Fibroblast of lung (primary cell): ENCODE data around the gene TMSB4X. TPM values are rescaled to one million over a fixed set of nuclear protein-coding genes. Genes with fewer than 3 reads are reported as not detected.
"Not testable (repeated sequence)": the region's sequence is repeated elsewhere in the genome, so short reads cannot be mapped to it uniquely, and the experiment has no call there.

ENCODE experiments used
- DNase-seq, 2 donors: peaks; one replicate each; pipeline versions ENCODE4 v3.0.0 to v3.0.0-alpha.2; 2010; ENCODE audit warnings: low read depth in 2 of 2
- H2AFZ ChIP-seq: 2 replicates; pipeline ENCODE4 v1.5.1; 2012; ENCODE audit warnings: low read length, control low read depth, inconsistent platforms
- H3K27ac ChIP-seq: 2 replicates; pipeline ENCODE4 v1.5.1; 2011; ENCODE audit warnings: low read length, control low read depth; ENCODE audit not compliant: insufficient read depth
- H3K27me3 ChIP-seq: 2 replicates; pipeline ENCODE4 v1.5.1; 2011; ENCODE audit warnings: mild to moderate bottlenecking, low read length; ENCODE audit not compliant: control insufficient read depth, insufficient read depth
- H3K36me3 ChIP-seq: 2 replicates; pipeline ENCODE4 v1.5.1; 2011; ENCODE audit warnings: low read length; ENCODE audit not compliant: control insufficient read depth, insufficient read depth
- H3K4me1 ChIP-seq: 2 replicates; pipeline ENCODE4 v1.5.1; 2011; ENCODE audit warnings: low read length; ENCODE audit not compliant: control insufficient read depth, insufficient read depth; ENCODE audit errors: extremely low read depth
- H3K4me2 ChIP-seq: 2 replicates; pipeline ENCODE4 v1.5.1; 2011; ENCODE audit warnings: low read length, control low read depth; ENCODE audit not compliant: insufficient read depth; ENCODE audit errors: extremely low read depth
- H3K4me3 ChIP-seq, 4 experiments: fragments of 200-600 bp in 1 of 4; sonication (generic) in 1 of 4; replicated peaks in 1 of 4; 2 replicates each; pipeline ENCODE4 v1.5.1; 2011 to 2016; ENCODE audit warnings: low read length in 4 of 4, low read depth in 3 of 4, mild to moderate bottlenecking in 3 of 4, control low read depth in 2 of 4, inconsistent platforms in 1 of 4, mixed read lengths in 1 of 4; ENCODE audit not compliant: insufficient read depth in 1 of 4; ENCODE audit errors: control extremely low read depth in 1 of 4
- H3K79me2 ChIP-seq: 2 replicates; pipeline ENCODE4 v1.5.1; 2012; ENCODE audit warnings: mild to moderate bottlenecking, low read length, inconsistent platforms; ENCODE audit not compliant: control insufficient read depth, insufficient read depth
- H3K9ac ChIP-seq: 2 replicates; pipeline ENCODE4 v1.5.1; 2011; ENCODE audit warnings: mild to moderate bottlenecking, low read length, control low read depth; ENCODE audit not compliant: insufficient read depth
- H3K9me3 ChIP-seq: 2 replicates; pipeline ENCODE4 v1.5.1; 2012; ENCODE audit warnings: low read depth, low read length; ENCODE audit not compliant: control insufficient read depth, insufficient read depth
- H4K20me1 ChIP-seq: 2 replicates; pipeline ENCODE4 v1.5.1; 2011; ENCODE audit warnings: low read length; ENCODE audit not compliant: control insufficient read depth, insufficient read depth; ENCODE audit errors: extremely low read depth
- CTCF ChIP-seq, 2 donors: IDR thresholded peaks in 1 of 2; conservative IDR thresholded peaks in 1 of 2; 1 replicate in 1 of 2; 2 replicates in 1 of 2; pipeline ENCODE4 v1.5.1; 2011 to 2012; ENCODE audit warnings: low read length in 2 of 2, control low read depth in 1 of 2, inconsistent platforms in 1 of 2, low read depth in 1 of 2, mild to moderate bottlenecking in 1 of 2
- EZH2 ChIP-seq: IDR thresholded peaks from 2 replicates; pipeline ENCODE4 v1.5.1; 2012; ENCODE audit warnings: low read length, control low read depth, mild to moderate bottlenecking; ENCODE audit errors: missing control alignments
- polyA plus RNA-seq, 2 donors: library from polyadenylated mRNA; depleted of rRNA in 1 of 2; stranded (reverse) in 1 of 2; unstranded in 1 of 2; fragments of >200 nt; gene quantifications; 2 replicates each; pipeline ENCODE4 v1.2.1, GENCODE V29; 2011 to 2012; ENCODE audit warnings: missing spikeins in 1 of 2
- total RNA-seq: library from RNA; depleted of rRNA; stranded (reverse); fragments of >200 nt; gene quantifications from 2 replicates; pipeline ENCODE4 v1.2.1, GENCODE V29; 2014

Gene TMSB4X
- total and polyA plus RNA-seq, 2 donors (not counting 1 experiment from before 2014, with no cell fraction given): 14,631 to 17,013 TPM

GRCh38 chrX:13014111-13015096 lies 39.5 kb downstream of the TMSB4X start:
- Histone ChIP-seq H3K9ac (no peak overlapping the region), H3K9me3 (no peaks in the 10 kb centered on the region)

GRCh38 chrX:13015536-13016236 lies 40.8 kb downstream of the TMSB4X start:
- H3K27ac ChIP-seq: no peak overlapping the region
- H3K9me3 ChIP-seq: no peaks in the 10 kb centered on the region
- H3K9ac ChIP-seq: no peak overlapping the region
- peak in 1 of 2 donors; percentile 23 for DNase-seq
- no peaks in the 10 kb centered on the region for H3K36me3 ChIP-seq
- H3K27me3 ChIP-seq: no peaks in the 10 kb centered on the region
- H3K79me2 ChIP-seq: no peaks in the 10 kb centered on the region
- H3K4me2 ChIP-seq: no peak overlapping the region
- H3K4me1 ChIP-seq: no peaks in the 10 kb centered on the region
- no peak for TF ChIP-seq CTCF (conservative IDR thresholded peaks at IDR 0.05 in 1 of 2, IDR thresholded peaks at IDR 0.05 in 1 of 2; ENCODE audit: low read depth in 1 of 2, low read length in 2 of 2)
- TF ChIP-seq EZH2: no peak
- H2AFZ ChIP-seq: no peak overlapping the region
- H3K4me3 ChIP-seq: no peak overlapping the region
- no peaks in the 10 kb centered on the region for H4K20me1 ChIP-seq

More at GRCh38 chrX:13014111-13015096, 39.5 kb downstream of the TMSB4X start:
- Histone ChIP-seq H3K36me3 (no peaks in the 10 kb centered on the region), H3K27me3 (no peaks in the 10 kb centered on the region), H3K4me2 (no peak overlapping the region), H3K79me2 (no peaks in the 10 kb centered on the region), H4K20me1 (no peaks in the 10 kb centered on the region), H3K4me1 (no peaks in the 10 kb centered on the region), H2AFZ (no peak overlapping the region), H3K27ac (no peak overlapping the region), H3K4me3 (no peak overlapping the region)
- DNase-seq: peak in 1 of 2 donors; percentile 54
- TF ChIP-seq CTCF (conservative IDR thresholded peaks at IDR 0.05 in 1 of 2, IDR thresholded peaks at IDR 0.05 in 1 of 2; ENCODE audit: low read depth in 1 of 2, low read length in 2 of 2): no peak
- TF ChIP-seq EZH2: no peak

- not testable (repeated sequence) for H3K27ac ChIP-seq, H2AFZ ChIP-seq, H3K36me3 ChIP-seq, H3K4me3 ChIP-seq, DNase-seq, H4K20me1 ChIP-seq, H3K27me3 ChIP-seq, H3K4me1 ChIP-seq, H3K4me2 ChIP-seq, H3K9ac ChIP-seq, H3K9me3 ChIP-seq, H3K79me2 ChIP-seq
These were observed 41.8 kb downstream of the TMSB4X start for GRCh38 chrX:13016731-13017130.
